Bronchial epithelial cell (primary cell): ENCODE results near the gene FAM163B. TPM values are rescaled to one million over a fixed set of nuclear protein-coding genes. Genes with fewer than 3 reads are reported as not detected.
A peak's percentile ranks its signal among the peaks of the same experiment; 100 is the strongest.
"Not testable (repeated sequence)": the region's sequence is repeated elsewhere in the genome, so short reads cannot be mapped to it uniquely, and the experiment has no call there.

Source experiments
- DNase-seq: peaks from one replicate; pipeline ENCODE4 v3.0.0-alpha.2; 2010; ENCODE audit warnings: low read depth
- FAIRE-seq: peaks from 2 replicates; lab custom pipeline; 2011; peaks lifted over from hg19 to GRCh38; lab: Jason Lieb, UNC
- H3K27me3 ChIP-seq: 2 replicates; pipeline ENCODE4 v1.5.1; 2011; ENCODE audit warnings: low read length; ENCODE audit not compliant: control insufficient read depth, insufficient read depth
- H3K36me3 ChIP-seq: 2 replicates; pipeline ENCODE4 v1.5.1; 2011; ENCODE audit warnings: low read length; ENCODE audit not compliant: control insufficient read depth, insufficient read depth
- H3K4me3 ChIP-seq: 2 replicates; pipeline ENCODE4 v1.5.1; 2011; ENCODE audit warnings: mild to moderate bottlenecking, low read depth, low read length, control low read depth
- total RNA-seq: library from RNA; depleted of rRNA; stranded (reverse); fragments of >200 nt; gene quantifications from 2 replicates; pipeline ENCODE4 v1.2.1, GENCODE V29; 2014
- TF ChIP-seq, protein P1 (sequence below): IDR thresholded peaks from 2 replicates; pipeline ENCODE4 v1.5.1; 2011; ENCODE audit warnings: mild to moderate bottlenecking, moderate library complexity, low read length, control low read depth, inconsistent platforms; ENCODE audit not compliant: insufficient read depth, severe bottlenecking

FAM163B gene
- total RNA-seq, 1 donor from 2014 or later, result not detected

- FAIRE-seq (peak; percentile 89), DNase-seq (no peak)
- TF ChIP-seq, protein P1, sequence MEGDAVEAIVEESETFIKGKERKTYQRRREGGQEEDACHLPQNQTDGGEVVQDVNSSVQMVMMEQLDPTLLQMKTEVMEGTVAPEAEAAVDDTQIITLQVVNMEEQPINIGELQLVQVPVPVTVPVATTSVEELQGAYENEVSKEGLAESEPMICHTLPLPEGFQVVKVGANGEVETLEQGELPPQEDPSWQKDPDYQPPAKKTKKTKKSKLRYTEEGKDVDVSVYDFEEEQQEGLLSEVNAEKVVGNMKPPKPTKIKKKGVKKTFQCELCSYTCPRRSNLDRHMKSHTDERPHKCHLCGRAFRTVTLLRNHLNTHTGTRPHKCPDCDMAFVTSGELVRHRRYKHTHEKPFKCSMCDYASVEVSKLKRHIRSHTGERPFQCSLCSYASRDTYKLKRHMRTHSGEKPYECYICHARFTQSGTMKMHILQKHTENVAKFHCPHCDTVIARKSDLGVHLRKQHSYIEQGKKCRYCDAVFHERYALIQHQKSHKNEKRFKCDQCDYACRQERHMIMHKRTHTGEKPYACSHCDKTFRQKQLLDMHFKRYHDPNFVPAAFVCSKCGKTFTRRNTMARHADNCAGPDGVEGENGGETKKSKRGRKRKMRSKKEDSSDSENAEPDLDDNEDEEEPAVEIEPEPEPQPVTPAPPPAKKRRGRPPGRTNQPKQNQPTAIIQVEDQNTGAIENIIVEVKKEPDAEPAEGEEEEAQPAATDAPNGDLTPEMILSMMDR, result no peak
- H3K4me3 ChIP-seq, result no peak overlapping the region
- H3K36me3 ChIP-seq, result no peaks in the 10 kb centered on the region
- no peaks in the 10 kb centered on the region for H3K27me3 ChIP-seq
Observed at GRCh38 chr9:133627341-133627740, 18.2 kb upstream of the FAM163B start.

DNA sequence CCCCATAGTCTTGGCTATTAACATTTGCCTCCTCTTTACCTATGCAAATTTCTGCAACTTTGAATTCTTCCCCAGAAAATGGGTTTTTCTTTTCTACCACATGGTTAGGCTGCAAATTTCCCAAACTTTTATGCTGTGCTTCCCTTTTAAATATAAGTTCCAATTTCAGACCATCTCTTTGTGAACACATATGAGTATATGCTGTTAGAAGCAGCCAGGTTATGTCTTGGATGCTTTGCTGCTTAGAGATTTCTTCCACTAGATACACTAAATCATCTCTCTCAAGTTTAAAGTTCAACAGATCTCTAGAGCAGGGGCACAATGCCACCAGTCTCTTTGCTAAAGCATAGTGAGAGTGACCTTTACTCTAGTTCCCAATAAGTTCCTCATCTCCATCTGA lies 16.8 kb upstream of the FAM163B start:
- H3K4me3 ChIP-seq, FAIRE-seq, H3K36me3 ChIP-seq, DNase-seq, H3K27me3 ChIP-seq: not testable (repeated sequence)

DNA sequence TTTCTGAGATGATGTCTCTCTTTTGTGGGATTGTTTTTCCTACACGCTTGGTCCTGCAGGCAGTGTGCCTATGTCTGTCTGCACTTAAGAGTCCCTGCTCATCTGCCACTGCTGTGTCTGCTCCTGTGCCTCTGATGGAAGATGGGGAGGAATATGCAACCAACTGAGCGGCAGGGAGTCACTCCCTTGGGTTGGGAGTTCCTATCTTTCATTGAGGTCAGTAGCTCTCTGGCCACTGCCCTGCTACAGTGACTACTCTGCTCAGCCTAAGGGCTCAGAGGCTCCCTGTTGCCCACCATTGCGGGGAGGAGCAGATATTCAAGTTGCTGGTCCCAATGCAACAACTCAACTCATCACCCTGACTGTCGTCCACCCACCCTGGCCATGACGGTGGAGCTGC lies 13.4 kb upstream of the FAM163B start:
- Histone ChIP-seq H3K4me3 (no peak overlapping the region), H3K36me3 (no peaks in the 10 kb centered on the region), H3K27me3 (no peaks in the 10 kb centered on the region)
- TF ChIP-seq, protein P1, result no peak
- DNase-seq, result no peak
- FAIRE-seq, result no peak

GRCh38 chr9:133621725-133622267 lies 12.6 kb upstream of the FAM163B start:
- no peak for FAIRE-seq
- peaks cover 2% of the 10 kb centered on the region for H3K27me3 ChIP-seq

DNA sequence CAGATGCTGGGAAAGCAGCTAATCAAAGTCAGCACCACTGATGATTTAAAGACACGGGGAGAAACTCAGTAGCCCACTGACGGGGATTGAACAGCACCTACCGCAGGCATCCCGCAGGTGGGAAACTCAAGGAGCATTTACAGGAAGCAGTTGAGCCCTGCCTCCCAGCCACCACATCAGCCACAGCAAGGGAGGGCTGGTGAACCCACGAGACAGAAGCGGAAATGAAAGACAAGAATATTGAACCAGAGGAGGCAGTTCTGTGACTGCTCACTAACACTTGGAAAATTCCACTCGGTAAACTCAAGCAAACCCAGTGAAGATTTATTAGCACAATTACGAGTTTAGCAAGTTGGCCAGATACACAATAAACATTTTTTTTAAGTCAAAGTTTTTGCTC lies 10.6 kb upstream of the FAM163B start:
- FAIRE-seq (no peak), DNase-seq (no peak)
- TF ChIP-seq, protein P1, result no peak
- Histone ChIP-seq H3K27me3 (peaks cover 4% of the 10 kb centered on the region), H3K4me3 (no peak overlapping the region), H3K36me3 (no peaks in the 10 kb centered on the region)

More at GRCh38 chr9:133621725-133622267, 12.6 kb upstream of the FAM163B start:
- DNase-seq, result no peak
- no peaks in the 10 kb centered on the region for H3K36me3 ChIP-seq
- H3K4me3 ChIP-seq, result no peak overlapping the region
- TF ChIP-seq, protein P1, result no peak

DNA sequence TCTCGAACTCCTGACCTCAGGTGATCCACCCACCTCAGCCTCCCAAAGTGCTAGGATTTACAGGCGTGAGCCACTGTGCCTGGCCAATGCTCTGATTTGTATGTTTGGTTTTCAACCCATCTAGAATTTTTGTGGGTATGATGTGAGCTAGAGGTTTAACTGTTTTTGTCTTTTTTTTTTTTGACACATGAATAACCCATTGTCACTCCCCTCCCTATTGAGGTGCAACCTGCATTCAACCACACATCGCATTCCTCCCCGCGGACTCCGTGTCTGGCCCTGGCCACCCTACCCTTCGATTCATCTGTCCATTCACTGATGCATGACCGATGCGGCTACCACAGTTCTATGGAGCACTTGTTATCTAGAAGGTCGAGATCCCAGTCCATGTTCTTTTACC lies 9.5 kb upstream of the FAM163B start:
- no peak for DNase-seq
- TF ChIP-seq, protein P1, result no peak
- Histone ChIP-seq H3K4me3 (no peak overlapping the region), H3K27me3 (peaks cover 4% of the 10 kb centered on the region), H3K36me3 (no peaks in the 10 kb centered on the region)
- no peak for FAIRE-seq
